Esophagus (tissue), 2 donors: Measurements from ENCODE around the gene GPR132. TPM values are rescaled to one million over a fixed set of nuclear protein-coding genes. Genes with fewer than 3 reads are reported as not detected.

Experiments
- H3K27ac ChIP-seq, 2 donors: one replicate each; pipeline ENCODE4 v1.5.1; 2013; ENCODE audit warnings: low read depth in 2 of 2, mild to moderate bottlenecking in 2 of 2, inconsistent platforms in 1 of 2, low read length in 1 of 2, moderate library complexity in 1 of 2
- H3K27me3 ChIP-seq, 2 donors: one replicate each; pipeline ENCODE4 v1.6.1; 2013; ENCODE audit warnings: low read length in 2 of 2, control low read depth in 1 of 2, mild to moderate bottlenecking in 1 of 2; ENCODE audit not compliant: insufficient read depth in 2 of 2, control insufficient read depth in 1 of 2
- H3K36me3 ChIP-seq, 2 donors: one replicate each; pipeline ENCODE4 v1.6.1; 2013; ENCODE audit warnings: low read length in 1 of 2; ENCODE audit not compliant: control insufficient read depth in 2 of 2, insufficient read depth in 2 of 2
- H3K4me1 ChIP-seq, 2 donors: one replicate each; pipeline ENCODE4 v1.6.1; 2013; ENCODE audit warnings: low read length in 1 of 2; ENCODE audit not compliant: control insufficient read depth in 2 of 2, insufficient read depth in 2 of 2
- H3K4me3 ChIP-seq, 2 donors: one replicate each; pipeline ENCODE4 v1.5.1; 2013; ENCODE audit warnings: low read length in 2 of 2, mild to moderate bottlenecking in 2 of 2, low read depth in 1 of 2, moderate library complexity in 1 of 2
- H3K9me3 ChIP-seq, 2 donors: one replicate each; pipeline ENCODE4 v1.6.1; 2013; ENCODE audit warnings: mild to moderate bottlenecking in 2 of 2, low read depth in 1 of 2, low read length in 1 of 2, moderate library complexity in 1 of 2; ENCODE audit not compliant: control insufficient read depth in 2 of 2, insufficient read depth in 1 of 2
- WGBS, 2 donors: extraction: QIAGEN DNeasy Blood & Tissue Kit; methylation state at CpG; one replicate each; pipeline ENCODE4 v1.1.7; 2013; 5-methylcytosine and 5-hydroxymethylcytosine counted together
- polyA plus RNA-seq, 2 donors: library from polyadenylated mRNA; stranded (reverse); fragments of 200-250 nt; gene quantifications; one replicate each; pipeline ENCODE4 v1.2.3, GENCODE V29; 2013
- donor health status: healthy with polysubstance abuse.
- donor health status: Bipolar disorder and iron deficiency.

The GPR132 gene
- polyA plus RNA-seq, 2 donors = 0.42 to 0.47 TPM

GRCh38 chr14:105071326-105071725, 6.1 kb upstream of the GPR132 start:
- no peak overlapping the region for H3K27ac ChIP-seq
- H3K36me3 ChIP-seq = no peaks in the 10 kb centered on the region
- H3K4me3 ChIP-seq = no peak overlapping the region
- no peaks in the 10 kb centered on the region for H3K27me3 ChIP-seq
- H3K9me3 ChIP-seq = no peaks in the 10 kb centered on the region
- 84 to 89% methylated on average over 15 of the region's 15 CpGs for WGBS, 2 donors
- H3K4me1 ChIP-seq = peaks cover under 1 to 15% of the 10 kb centered on the region in 2 donors

GRCh38 chr14:105070760-105071137, 5.5 kb upstream of the GPR132 start:
- no peak overlapping the region for H3K4me3 ChIP-seq
- no peaks in the 10 kb centered on the region for H3K36me3 ChIP-seq
- peaks cover 3 to 11% of the 10 kb centered on the region in 2 donors for H3K4me1 ChIP-seq
- WGBS, 2 donors = 49 to 57% methylated on average over 7 of the region's 7 CpGs
- H3K27ac ChIP-seq = no peak overlapping the region
- no peaks in the 10 kb centered on the region for H3K9me3 ChIP-seq
- H3K27me3 ChIP-seq = no peaks in the 10 kb centered on the region

- Histone ChIP-seq H3K27me3 (no peaks in the 10 kb centered on the region), H3K9me3 (no peaks in the 10 kb centered on the region), H3K4me1 (peaks cover 3 to 7% of the 10 kb centered on the region in 2 donors), H3K4me3 (no peak overlapping the region), H3K36me3 (no peaks in the 10 kb centered on the region), H3K27ac (no peak overlapping the region)
- WGBS, 2 donors = 64 to 67% methylated on average over 20 of the region's 20 CpGs
These were observed 4.9 kb upstream of the GPR132 start for GRCh38 chr14:105069871-105070759.

- H3K27me3 ChIP-seq = no peaks in the 10 kb centered on the region
- no peaks in the 10 kb centered on the region for H3K9me3 ChIP-seq
- H3K4me1 ChIP-seq = peaks cover 3 to 7% of the 10 kb centered on the region in 2 donors
- no peak overlapping the region for H3K27ac ChIP-seq
- WGBS, 2 donors = 77 to 78% methylated on average over 10 of the region's 10 CpGs
- H3K4me3 ChIP-seq = no peak overlapping the region
- H3K36me3 ChIP-seq = no peaks in the 10 kb centered on the region
These were observed 4.3 kb upstream of the GPR132 start for GRCh38 chr14:105069522-105069870.

GRCh38 chr14:105068818-105069217, 3.6 kb upstream of the GPR132 start:
- Histone ChIP-seq H3K36me3 (no peaks in the 10 kb centered on the region), H3K27ac (no peak overlapping the region), H3K27me3 (no peaks in the 10 kb centered on the region), H3K4me1 (peaks cover 3 to 7% of the 10 kb centered on the region in 2 donors), H3K4me3 (no peak overlapping the region), H3K9me3 (no peaks in the 10 kb centered on the region)
- 73 to 77% methylated on average over 13 of the region's 13 CpGs for WGBS, 2 donors

GRCh38 chr14:105067969-105068301, 2.7 kb upstream of the GPR132 start:
- Histone ChIP-seq H3K27me3 (no peaks in the 10 kb centered on the region), H3K4me1 (peaks cover 3 to 7% of the 10 kb centered on the region in 2 donors), H3K4me3 (no peak overlapping the region), H3K36me3 (no peaks in the 10 kb centered on the region), H3K27ac (no peak overlapping the region), H3K9me3 (no peaks in the 10 kb centered on the region)
- WGBS, 2 donors = 95 to 98% methylated on average over 12 of the region's 12 CpGs

- no peaks in the 10 kb centered on the region for H3K27me3 ChIP-seq
- H3K27ac ChIP-seq = peak overlapping the region in 1 of 2 donors; percentile 19
- peaks cover 3 to 7% of the 10 kb centered on the region in 2 donors for H3K4me1 ChIP-seq
- H3K36me3 ChIP-seq = no peaks in the 10 kb centered on the region
- no peak overlapping the region for H3K4me3 ChIP-seq
- 61 to 63% methylated on average over 17 to 18 of the region's 18 CpGs for WGBS, 2 donors
- no peaks in the 10 kb centered on the region for H3K9me3 ChIP-seq
These were observed 2.1 kb upstream of the GPR132 start for GRCh38 chr14:105067140-105067968.

- Histone ChIP-seq H3K4me1 (peaks cover 3 to 7% of the 10 kb centered on the region in 2 donors), H3K36me3 (no peaks in the 10 kb centered on the region), H3K9me3 (no peaks in the 10 kb centered on the region), H3K4me3 (no peak overlapping the region), H3K27me3 (no peaks in the 10 kb centered on the region), H3K27ac (peak overlapping the region; percentile 44 to 68)
- 81 to 84% methylated on average over 28 of the region's 28 CpGs for WGBS, 2 donors
These were observed 1.2 kb upstream of the GPR132 start for GRCh38 chr14:105066240-105067071.

- no peaks in the 10 kb centered on the region for H3K36me3 ChIP-seq
- no peaks in the 10 kb centered on the region for H3K27me3 ChIP-seq
- H3K9me3 ChIP-seq = no peaks in the 10 kb centered on the region
- H3K4me3 ChIP-seq = peak overlapping the region; percentile 10 to 26
- peaks cover 3% of the 10 kb centered on the region in 2 donors for H3K4me1 ChIP-seq
- peak overlapping the region; percentile 56 to 62 for H3K27ac ChIP-seq
- WGBS, 2 donors = 57 to 63% methylated on average over 12 of the region's 12 CpGs
These were observed 498 bp downstream of the GPR132 start for GRCh38 chr14:105064721-105065143.
